ENCODE data around the gene MADCAM1.

- TF ChIP-seq CTCF (IDR thresholded peaks at IDR 0.05): no peak
- TF ChIP-seq EZH2 (IDR thresholded peaks at IDR 0.05): no peak
- no peak for TF ChIP-seq EZH2phosphoT487 (IDR thresholded peaks at IDR 0.05)
These were observed 24.1 kb upstream of the MADCAM1 start for GRCh38 chr19:472005-472858.

All from neural progenitor cell (in vitro differentiated cells).